SU-DHL-6 (cell line): ENCODE measurements around the gene HK3.

Experiments
- H2AFZ ChIP-seq: fragments of 200-600 bp; sonication (generic); 2 replicates; pipeline ENCODE4 v1.6.1; 2014; ENCODE audit warnings: low read depth, mild to moderate bottlenecking, moderate library complexity, mixed read lengths, antibody characterized with exemption, low read length; ENCODE audit not compliant: severe bottlenecking
- H3F3A ChIP-seq: fragments of 200-600 bp; shearing (Covaris generic); 2 replicates; pipeline ENCODE4 v1.6.0; 2016; ENCODE audit warnings: antibody characterized with exemption, mild to moderate bottlenecking; ENCODE audit not compliant: insufficient read depth
- H3K27ac ChIP-seq: fragments of 200-600 bp; sonication (generic); 2 replicates; pipeline ENCODE4 v1.5.1; 2016; ENCODE audit warnings: low read depth, mild to moderate bottlenecking, low read length, moderate library complexity, mixed read lengths
- H3K27me3 ChIP-seq: fragments of 200-600 bp; sonication (generic), shearing (Covaris generic); 2 replicates; pipeline ENCODE4 v1.6.0; 2014; ENCODE audit warnings: mild to moderate bottlenecking, low read length
- H3K36me3 ChIP-seq: fragments of 200-600 bp; sonication (generic); 2 replicates; pipeline ENCODE4 v1.6.1; 2014; ENCODE audit warnings: mild to moderate bottlenecking, low read length, mixed read lengths
- H3K4me2 ChIP-seq: fragments of 300-600, 200-600 bp; shearing (Covaris generic), sonication (generic); 2 replicates; pipeline ENCODE4 v1.6.0; 2014; ENCODE audit warnings: low read length, low read depth, mild to moderate bottlenecking; ENCODE audit not compliant: poor library complexity, severe bottlenecking
- H3K4me3 ChIP-seq: fragments of 200-600 bp; sonication (generic); 2 replicates; pipeline ENCODE4 v1.5.1; 2014; ENCODE audit warnings: antibody characterized with exemption, low read length, mild to moderate bottlenecking, mixed read lengths; ENCODE audit not compliant: insufficient read depth, poor library complexity, severe bottlenecking
- H3K79me2 ChIP-seq: fragments of 200-600 bp; sonication (generic); 2 replicates; pipeline ENCODE4 v1.6.1; 2014; ENCODE audit warnings: mild to moderate bottlenecking, low read length, moderate library complexity; ENCODE audit not compliant: insufficient read depth
- H3K9ac ChIP-seq: fragments of 200-600 bp; sonication (generic); 2 replicates; pipeline ENCODE4 v1.7.0; 2014; ENCODE audit warnings: mild to moderate bottlenecking, low read length
- H3K9me2 ChIP-seq: fragments of 200-600 bp; sonication (generic); replicated peaks from 2 replicates; pipeline ENCODE4 v1.6.1; 2014; ENCODE audit warnings: low read length; ENCODE audit not compliant: insufficient read depth
- H3K9me3 ChIP-seq: fragments of 200-600 bp; sonication (generic); 2 replicates; pipeline ENCODE4 v1.6.1; 2014; ENCODE audit warnings: low read length, mixed read lengths; ENCODE audit not compliant: insufficient read depth
- H4K20me1 ChIP-seq: fragments of 200-600 bp; sonication (generic); 2 replicates; pipeline ENCODE4 v1.6.1; 2014; ENCODE audit warnings: low read depth, mild to moderate bottlenecking, antibody characterized with exemption, low read length, moderate library complexity, mixed read lengths
- EZH2phosphoT487 ChIP-seq: fragments of 200-600 bp; sonication (generic), shearing (Covaris generic); conservative IDR thresholded peaks from 2 replicates; pipeline ENCODE4 v1.6.1; 2018; ENCODE audit warnings: mild to moderate bottlenecking, antibody characterized with exemption, low read length, moderate library complexity, mixed read lengths
- TF ChIP-seq, protein P1 (sequence below): fragments of 200-600 bp; sonication (generic); IDR thresholded peaks from one replicate; pipeline ENCODE4 v1.5.1; 2017; ENCODE audit warnings: antibody characterized with exemption, mild to moderate bottlenecking, low read length, moderate library complexity; ENCODE audit not compliant: insufficient read depth, poor library complexity, severe bottlenecking

HK3 gene

GRCh38 chr5:176864755-176865154 is 34.4 kb downstream of the HK3 start:
- H3K36me3 ChIP-seq: no peaks in the 10 kb centered on the region
- H3K4me2 ChIP-seq: no peak overlapping the region
- no peaks in the 10 kb centered on the region for H3K9me2 ChIP-seq
- H3K9me3 ChIP-seq: no peaks in the 10 kb centered on the region
- no peaks in the 10 kb centered on the region for H3K27me3 ChIP-seq
- no peak overlapping the region for H3K4me3 ChIP-seq
- no peaks in the 10 kb centered on the region for H4K20me1 ChIP-seq
- no peak overlapping the region for H2AFZ ChIP-seq
- H3K79me2 ChIP-seq: no peaks in the 10 kb centered on the region
- no peaks in the 10 kb centered on the region for H3F3A ChIP-seq
- H3K27ac ChIP-seq: no peak overlapping the region
- TF ChIP-seq, protein P1, sequence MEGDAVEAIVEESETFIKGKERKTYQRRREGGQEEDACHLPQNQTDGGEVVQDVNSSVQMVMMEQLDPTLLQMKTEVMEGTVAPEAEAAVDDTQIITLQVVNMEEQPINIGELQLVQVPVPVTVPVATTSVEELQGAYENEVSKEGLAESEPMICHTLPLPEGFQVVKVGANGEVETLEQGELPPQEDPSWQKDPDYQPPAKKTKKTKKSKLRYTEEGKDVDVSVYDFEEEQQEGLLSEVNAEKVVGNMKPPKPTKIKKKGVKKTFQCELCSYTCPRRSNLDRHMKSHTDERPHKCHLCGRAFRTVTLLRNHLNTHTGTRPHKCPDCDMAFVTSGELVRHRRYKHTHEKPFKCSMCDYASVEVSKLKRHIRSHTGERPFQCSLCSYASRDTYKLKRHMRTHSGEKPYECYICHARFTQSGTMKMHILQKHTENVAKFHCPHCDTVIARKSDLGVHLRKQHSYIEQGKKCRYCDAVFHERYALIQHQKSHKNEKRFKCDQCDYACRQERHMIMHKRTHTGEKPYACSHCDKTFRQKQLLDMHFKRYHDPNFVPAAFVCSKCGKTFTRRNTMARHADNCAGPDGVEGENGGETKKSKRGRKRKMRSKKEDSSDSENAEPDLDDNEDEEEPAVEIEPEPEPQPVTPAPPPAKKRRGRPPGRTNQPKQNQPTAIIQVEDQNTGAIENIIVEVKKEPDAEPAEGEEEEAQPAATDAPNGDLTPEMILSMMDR: no peak
- no peak for TF ChIP-seq EZH2phosphoT487
- no peak overlapping the region for H3K9ac ChIP-seq

- TF ChIP-seq, protein P1: no peak
- TF ChIP-seq EZH2phosphoT487: no peak
- Histone ChIP-seq H3K27ac (no peak overlapping the region), H3F3A (no peaks in the 10 kb centered on the region), H4K20me1 (no peaks in the 10 kb centered on the region), H3K27me3 (no peaks in the 10 kb centered on the region), H3K79me2 (no peaks in the 10 kb centered on the region), H3K36me3 (no peaks in the 10 kb centered on the region), H3K4me3 (no peak overlapping the region), H3K9me2 (no peaks in the 10 kb centered on the region), H3K9me3 (no peaks in the 10 kb centered on the region), H3K4me2 (no peak overlapping the region), H3K9ac (no peak overlapping the region), H2AFZ (no peak overlapping the region)
These were observed 35.4 kb downstream of the HK3 start for GRCh38 chr5:176863765-176864098.

GRCh38 chr5:176863041-176863764 is 35.9 kb downstream of the HK3 start:
- Histone ChIP-seq H3K4me2 (no peak overlapping the region), H3K9ac (no peak overlapping the region), H3K79me2 (no peaks in the 10 kb centered on the region), H3K36me3 (no peaks in the 10 kb centered on the region), H3K9me3 (no peaks in the 10 kb centered on the region), H3K9me2 (no peaks in the 10 kb centered on the region), H3K4me3 (no peak overlapping the region), H3K27ac (no peak overlapping the region), H3K27me3 (no peaks in the 10 kb centered on the region), H3F3A (no peaks in the 10 kb centered on the region), H4K20me1 (no peaks in the 10 kb centered on the region), H2AFZ (no peak overlapping the region)
- TF ChIP-seq, protein P1: no peak
- no peak for TF ChIP-seq EZH2phosphoT487
